NCI-H1436 (cell line): ENCODE data around the gene DNAH7.

Experiments
- DNase-seq: peaks from one replicate; lab custom pipeline; 2025; lab: John Stamatoyannopoulos, UW

Gene DNAH7

DNA sequence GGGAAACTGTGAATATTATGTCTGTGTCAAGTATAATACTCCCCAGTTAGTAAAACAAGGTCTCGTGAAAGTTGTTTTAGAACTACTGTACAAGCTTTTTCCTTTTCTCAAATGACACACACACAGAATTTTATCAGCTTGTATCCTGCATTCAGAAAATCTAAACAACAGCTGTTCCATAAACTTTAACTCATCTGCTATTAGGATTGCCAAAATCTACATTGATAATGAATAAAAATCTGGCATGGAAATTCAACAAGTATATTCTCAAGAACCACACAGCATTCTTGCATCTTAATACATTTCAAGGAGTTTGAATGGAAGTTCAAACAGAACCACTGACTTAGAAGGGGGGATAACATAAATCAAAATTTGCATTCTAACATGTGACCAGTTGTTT lies 260.4 kb downstream of the DNAH7 start:
- DNase-seq, result no peak

DNA sequence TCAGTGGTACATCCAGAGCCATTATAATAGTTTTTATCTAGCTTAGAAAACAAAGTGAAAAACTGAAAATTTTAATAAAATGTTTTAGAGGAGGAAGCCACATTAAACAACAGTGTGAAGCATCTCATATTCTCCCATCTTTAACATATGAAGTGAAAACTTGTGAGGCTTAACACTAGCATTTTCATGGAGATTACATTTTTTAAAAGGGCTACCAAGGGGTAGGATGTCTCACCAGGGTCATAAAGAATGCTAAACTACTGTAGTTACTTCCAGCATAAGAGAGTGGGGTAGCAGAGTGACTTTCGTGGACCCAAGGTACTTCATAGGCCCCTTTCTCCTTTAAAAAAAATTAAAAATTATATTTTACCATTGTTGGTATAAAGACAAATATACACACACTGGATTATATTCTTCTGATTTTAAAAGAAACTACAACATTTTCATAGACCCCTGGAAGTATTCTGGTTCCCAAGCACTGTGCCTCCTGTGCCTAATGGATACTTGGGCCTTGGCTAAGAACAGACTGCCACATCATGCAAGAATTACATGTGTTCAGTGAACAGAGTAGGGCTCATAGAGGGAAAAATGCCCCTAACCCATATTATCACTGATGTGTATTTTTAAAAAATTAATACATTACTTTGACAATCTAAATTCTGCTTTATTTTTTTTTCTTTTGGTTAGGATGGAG lies 263.2 kb downstream of the DNAH7 start:
- no peak for DNase-seq

DNA sequence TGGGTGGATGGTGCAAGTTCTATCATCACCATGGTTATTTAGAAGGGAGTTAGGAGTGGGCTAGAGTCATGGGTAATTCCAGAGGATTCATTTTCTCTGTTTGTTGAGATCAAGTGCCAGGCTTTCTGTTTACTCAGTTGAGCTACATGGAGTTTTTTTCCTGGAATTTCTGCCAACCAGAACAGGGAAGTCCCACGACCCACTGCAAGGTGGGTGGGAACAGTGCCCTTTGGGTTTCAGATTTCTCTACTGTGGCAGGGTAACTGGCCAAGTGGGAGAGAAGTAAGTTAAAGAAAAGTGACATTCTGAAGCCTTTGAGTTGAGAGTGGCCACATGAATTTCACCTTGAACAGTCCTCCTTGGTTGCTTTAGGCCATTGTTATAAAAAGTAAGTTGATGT lies 272.8 kb downstream of the DNAH7 start:
- DNase-seq, result no peak

DNA sequence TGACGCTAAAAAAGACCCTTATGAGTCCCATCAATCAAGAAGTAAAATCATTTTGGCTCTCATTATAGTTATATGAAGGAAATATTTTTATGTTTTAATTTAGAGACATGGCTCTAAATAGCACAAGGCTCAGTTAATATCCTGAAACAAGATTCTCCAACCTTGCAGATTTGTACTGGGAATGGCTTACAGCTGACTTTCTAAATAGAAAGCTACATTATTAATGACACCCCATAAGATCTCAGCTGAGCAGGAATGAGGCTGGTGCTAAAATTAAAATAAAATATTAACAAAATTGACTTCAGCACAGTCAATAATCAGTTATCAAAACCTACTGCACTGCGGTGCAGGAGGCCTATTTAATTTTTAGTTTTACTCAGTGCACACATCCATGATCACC lies 274.8 kb downstream of the DNAH7 start:
- no peak for DNase-seq

DNA sequence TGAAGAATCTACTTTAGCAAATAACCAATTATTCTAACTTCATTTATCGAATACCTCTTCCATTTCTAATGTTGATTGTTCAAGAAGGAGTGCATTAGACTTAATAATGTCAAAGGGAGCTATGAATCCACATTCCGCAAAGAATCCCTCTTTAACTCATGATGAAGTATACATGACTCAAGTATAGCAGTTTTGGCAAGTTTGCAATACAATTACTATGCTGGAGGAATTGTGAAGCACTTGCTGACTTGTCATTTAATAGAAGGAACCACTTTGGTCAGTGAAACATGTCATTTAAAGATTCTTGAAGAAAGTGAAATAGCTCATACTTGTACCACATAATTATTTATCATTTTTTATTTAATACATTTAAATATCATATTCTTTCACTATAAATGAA lies 286.5 kb downstream of the DNAH7 start:
- DNase-seq, result no peak

DNA sequence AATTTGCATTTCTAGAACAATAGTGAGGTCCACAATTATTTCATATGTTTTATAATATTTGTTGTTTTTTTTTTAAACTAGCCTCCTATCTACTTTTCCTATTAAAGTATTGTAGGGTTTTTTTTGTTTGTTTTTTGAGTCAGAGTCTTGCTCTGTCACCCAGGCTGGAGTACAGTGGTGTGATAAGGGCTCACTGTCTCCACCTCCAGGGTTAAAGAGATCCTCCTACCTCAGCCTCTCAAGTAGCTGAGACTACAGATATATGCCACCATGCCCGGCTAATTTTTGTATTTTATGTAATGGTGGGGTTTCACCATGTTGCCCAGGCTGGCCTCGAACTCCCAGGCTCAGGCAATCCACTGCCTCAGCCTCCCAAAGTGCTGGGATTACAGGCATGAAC lies 289.1 kb downstream of the DNAH7 start:
- DNase-seq, result no peak

DNA sequence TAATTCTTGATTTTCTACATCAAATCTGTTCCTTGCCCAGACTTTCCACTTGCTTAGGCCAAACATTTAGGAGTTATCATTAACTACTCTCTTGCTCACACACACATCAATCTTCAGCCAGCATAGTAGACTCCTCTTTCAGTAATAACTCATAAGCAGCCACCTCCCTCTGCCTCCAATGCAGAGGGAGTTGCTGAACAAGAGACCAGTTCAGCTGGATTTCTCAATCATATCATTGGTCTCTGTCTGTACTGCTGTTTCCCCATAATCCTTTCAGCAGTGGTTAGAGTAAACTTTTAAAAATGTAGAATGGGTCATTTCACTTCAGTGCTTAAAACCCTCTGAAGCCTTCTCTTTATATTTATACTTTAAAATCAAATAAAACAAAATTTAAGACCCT lies 298.7 kb downstream of the DNAH7 start:
- no peak for DNase-seq

DNA sequence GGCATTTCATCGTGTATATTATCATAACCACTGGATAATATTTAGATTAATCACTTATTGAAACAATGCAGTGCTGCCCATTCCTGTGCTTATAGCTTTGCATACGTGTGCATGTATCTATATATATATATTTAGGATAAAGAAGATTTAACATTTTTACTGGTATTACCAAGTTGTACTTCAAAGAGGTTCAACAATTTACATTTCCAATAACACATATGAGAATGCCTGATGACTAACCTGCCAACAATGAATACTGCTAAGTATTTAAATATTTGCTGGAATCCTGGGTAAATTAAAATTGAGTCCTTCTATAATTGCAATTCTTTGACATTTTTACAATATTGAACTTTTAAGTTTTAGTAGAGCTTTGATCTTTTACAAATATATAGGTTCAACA lies 300.2 kb downstream of the DNAH7 start:
- DNase-seq, result no peak

DNA sequence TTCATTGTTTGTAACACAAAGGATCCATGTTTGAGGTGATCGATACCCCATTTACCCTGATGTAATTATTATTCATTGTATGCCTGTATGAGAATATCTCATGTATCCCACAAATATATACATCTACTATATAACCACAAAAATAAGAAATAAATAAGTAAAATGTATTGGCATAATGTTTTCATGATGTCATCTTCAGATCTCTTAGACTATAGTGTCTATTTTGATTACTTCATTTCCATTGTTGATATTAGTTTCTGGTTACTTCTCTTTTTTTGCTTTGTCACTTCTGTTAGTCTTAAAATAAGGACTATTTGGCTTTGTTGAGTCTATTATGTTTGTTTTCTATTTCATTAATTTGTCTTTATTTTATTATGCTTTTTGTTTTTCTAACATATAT lies 301.9 kb downstream of the DNAH7 start:
- no peak for DNase-seq

DNA sequence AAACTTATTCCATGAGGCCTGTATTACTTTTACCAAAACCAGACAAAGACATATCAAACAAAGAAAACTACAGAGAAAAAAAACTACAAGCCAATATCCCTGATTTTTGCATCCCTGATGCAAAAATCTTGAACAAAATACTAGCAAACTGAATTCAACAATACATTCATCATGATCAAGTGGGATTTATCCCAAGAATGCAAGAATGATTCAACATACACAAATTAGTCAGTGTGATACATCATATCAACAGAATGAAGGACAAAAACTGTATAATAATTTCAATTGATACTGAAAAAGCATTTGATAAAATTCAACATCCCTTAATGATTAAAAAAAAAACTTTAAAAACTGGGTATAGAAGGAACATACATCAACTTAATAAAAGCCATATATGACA lies 304.8 kb downstream of the DNAH7 start:
- no peak for DNase-seq

DNA sequence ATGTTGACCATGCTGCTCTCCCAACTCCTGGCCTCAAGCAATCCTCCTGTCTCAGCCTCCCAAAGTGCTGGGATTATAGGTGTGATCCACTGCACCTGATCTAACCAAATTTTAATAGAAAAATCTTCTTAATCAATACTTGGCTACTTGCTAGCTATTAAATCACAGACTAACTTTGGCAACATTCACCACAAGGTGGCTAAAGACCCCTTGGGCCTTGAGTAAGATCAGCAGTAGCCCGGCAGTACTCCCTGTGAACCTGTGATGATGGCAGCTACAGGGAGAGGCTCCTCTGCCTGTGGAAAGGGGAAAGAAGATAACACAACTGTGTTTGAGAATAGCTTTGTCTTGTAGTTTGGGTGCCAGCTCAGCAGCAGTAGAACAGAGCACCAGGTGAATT lies 308.8 kb downstream of the DNAH7 start:
- DNase-seq, result no peak

DNA sequence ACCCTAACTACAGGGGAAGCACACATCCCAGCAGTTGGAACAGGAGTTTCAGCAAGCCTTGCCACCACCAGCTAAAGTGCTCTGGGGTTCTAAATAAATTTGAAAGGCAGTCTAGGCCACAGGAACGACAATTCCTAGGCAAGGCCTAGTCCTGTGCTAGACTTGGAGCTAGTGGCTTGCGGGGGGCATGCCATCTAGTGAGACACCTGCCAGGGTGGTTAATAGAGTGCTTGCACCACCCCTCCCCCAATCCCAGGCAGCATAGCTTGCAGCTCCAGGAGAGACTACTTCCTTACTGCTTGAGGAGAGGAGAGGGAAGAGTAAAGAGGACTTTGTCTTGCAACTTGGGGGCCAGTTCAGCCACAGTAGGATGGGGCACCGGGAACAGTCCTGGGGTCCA lies 309.8 kb downstream of the DNAH7 start:
- DNase-seq, result no peak

DNA sequence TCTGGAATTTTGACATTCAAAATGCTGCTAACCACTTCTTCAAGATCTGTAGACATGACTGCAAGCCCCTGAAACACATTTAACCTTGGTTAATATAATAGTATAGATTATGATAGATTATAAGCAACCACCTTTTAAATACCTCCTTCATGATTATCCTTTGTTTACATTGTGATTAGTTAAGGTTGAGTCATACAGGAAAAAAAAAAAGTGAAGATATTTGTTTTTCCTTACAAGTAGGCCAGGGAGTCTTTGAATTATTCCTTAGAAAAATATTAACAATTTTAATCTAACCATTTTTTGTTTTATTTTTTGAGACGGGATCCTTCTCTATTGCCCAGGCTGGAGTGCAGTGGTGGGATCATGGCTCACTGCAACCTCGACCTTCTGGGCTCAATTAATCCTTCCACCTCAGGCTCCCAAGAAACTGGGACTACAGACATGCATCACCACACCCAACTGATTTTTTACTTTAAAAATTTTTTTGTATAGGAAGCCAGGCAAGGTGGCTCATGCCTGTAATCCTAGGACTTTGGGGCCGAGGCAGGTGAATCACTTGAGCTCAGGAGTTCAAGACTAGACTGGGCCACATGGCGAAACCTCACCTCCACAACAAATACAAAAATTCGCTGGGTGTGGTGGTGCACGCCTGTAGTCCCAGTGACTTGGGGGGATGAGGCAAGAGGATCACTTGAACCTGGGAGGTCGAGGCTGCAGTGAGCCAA lies 312.3 kb downstream of the DNAH7 start:
- no peak for DNase-seq

DNA sequence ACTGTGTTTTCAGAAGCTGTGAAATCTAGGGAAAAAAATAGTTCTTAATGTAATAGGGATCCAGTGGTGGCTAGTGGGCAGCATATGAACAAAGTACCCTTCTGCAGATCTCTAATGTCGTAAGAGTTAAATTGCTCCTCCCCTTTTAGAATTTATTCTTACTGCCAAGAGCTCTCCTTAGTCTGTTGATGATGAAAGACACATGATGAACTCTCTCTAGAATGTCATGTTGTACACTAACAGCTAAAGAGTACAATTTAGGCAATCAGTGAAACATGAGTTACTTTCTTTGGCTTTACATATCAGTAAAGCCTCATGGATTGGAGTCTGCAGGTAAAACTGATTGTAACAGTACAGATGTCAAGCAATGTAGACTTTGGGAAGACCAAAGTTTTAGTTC lies 327.4 kb downstream of the DNAH7 start:
- DNase-seq, result no peak

DNA sequence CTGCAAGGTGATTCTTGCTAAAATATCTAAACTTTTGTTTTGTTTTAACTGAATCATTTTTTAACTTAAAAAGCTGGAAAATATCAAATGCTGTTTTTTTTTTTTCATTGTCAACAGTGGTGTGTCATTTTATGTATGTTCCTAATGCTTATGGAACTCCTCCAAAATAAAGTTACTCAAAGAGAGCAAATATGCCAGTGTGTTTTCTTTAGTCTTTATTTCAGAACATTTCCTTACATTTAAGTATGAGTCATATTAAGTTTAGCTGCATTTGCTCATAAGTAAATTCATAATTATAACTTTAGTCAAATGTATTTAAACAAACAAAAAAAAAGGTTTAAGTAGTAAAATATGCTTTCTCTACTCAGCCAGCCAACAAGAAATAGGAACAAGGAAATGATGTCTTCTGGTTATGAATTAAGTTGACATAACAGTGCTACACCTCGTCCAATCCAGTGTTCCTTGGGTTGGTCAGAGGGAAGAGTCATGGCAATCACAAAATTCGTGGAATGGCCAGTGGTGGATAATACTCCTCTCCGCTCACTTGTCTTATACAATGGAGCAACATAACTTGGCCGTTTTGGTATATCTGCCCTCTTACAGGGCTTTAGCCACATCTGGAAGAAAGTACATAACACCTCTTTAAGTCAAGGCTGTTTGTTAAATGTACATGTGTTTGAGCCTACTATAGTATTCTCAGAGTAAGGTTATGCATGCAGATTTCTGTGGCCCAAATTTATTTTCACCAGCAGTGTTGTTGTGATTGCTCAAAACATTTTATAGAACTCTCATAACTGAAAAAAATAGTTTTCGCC lies 330.9 kb downstream of the DNAH7 start:
- no peak for DNase-seq

DNA sequence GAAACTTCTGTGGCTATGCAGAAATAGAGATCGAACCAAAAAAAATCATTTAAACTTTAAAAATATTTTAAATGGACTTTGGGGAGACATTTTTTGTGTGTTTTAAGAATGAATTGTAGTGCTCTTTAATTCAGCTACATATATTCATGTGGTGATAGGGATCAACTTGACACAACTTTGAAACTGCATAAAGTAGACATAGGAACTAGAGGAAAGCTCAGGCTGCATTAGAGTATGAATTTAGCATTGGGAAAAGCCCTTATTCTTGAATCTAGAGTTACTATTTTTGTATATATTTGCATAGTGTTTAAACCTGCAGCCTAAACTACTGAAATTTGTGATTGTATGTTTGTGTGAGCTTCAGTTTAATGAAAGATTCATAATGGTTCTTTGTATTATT lies 333.3 kb downstream of the DNAH7 start:
- no peak for DNase-seq

DNA sequence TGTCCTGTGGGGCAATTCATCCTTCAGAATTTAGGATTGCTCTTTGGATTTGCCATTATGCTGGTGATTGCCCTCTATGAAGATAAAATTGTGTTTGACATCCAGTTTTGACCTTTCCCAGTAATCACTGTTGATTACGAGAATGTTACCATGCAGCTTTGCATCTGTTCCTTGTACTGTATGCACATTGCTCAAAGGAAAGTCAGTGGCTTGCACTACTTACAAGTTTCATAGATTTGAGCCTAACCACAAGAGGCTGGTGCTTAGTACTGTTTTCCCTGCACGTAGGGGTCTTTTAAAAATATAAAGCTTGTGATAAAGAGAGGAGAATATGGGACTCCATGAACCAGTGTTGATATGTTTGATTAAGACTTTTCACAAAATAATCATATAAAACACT lies 333.7 kb downstream of the DNAH7 start:
- DNase-seq, result no peak

DNA sequence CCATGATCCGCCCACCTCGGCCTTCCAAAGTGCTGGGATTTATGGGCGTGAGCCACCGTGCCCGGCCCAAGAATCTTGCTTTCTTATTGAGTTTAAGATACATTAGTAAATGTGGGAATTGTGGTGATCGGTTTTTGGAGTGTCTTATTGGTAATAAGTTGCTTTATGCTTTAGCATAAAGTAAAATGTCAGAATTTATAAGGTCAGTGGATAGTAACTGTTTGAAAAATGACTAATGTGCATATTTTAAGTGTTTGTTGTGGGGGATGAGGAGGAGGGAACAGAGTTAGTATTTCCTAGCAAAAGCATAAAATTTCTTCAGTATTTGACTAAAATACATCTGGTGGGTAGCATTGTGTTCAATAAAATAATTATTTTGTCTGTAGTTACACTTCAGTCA lies 334.2 kb downstream of the DNAH7 start:
- DNase-seq, result no peak

DNA sequence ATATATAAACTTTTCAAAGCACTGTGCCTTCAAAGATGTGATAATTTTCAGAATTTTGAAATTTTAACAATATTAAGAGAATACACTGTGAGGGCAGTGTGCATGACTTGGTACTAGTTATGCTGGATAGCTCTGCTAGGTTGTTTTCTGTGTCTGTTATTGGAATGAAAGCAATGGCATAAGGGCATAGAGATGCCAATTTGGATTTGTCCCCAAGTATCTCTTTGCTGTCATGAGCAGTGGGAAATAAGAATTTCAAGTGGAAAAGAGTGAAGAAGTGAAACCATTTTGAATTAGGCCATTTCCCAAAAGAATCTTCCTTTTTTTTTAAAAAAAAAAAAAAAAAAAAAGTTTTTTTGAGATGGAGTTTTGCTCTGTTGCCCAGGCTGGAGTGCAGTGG lies 334.8 kb downstream of the DNAH7 start:
- DNase-seq, result no peak

DNA sequence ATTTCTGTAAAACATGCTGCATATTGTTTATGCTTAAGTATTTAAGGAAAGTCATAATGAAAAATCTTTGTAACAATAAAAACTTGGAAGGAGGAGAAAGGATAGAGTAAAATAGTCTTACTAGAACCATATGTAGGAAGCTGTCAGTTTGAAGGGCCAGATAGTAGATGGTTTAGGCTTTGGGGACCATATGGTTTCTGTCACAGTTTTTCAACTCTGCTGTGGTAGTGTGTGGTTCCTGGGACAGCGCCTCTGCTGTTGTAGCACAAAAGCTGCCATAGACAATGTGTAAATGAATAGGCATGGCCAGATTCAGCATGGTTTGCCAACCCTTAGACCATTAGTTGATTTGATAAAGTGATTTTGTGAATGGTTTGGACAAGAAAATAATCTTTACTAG lies 336.1 kb downstream of the DNAH7 start:
- no peak for DNase-seq

DNA sequence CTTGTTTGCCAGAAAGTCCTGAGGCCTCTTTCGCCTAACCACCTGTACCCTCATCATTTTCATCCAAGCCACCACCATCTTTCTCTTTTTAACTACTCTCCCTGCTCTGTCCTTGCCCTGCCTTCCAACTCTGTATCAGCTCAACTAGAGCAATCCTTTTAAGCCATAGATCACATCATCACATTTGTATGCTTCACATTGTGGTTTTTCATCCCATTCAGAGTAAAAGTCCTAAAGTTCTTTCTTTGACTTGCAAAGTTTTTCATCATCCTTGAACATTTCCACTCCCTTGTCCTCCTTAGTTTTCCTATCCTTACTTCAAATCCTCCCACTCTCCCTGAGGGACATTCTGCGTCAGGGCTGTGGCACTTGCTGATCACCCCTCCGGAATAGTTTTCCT lies 337.7 kb downstream of the DNAH7 start:
- no peak for DNase-seq

DNA sequence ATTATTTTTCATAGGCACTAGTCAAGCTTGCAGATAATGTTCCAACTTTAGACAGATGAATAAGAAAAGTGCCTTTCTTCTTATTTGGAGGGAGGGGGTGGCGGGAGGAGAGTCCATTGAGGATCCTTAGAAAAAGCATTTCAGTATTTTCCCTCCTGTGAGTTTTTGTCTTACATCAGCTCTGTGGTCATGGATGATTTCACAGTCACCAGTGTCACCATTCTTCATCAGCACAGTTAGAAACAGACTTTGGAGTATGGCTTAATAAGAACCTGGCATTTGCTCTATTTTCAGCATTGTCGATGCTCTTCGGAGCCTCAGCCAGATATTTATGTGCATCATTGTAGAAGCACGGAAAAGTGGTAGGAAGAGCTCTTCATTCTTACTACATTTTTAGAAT lies 341.5 kb downstream of the DNAH7 start:
- no peak for DNase-seq

DNA sequence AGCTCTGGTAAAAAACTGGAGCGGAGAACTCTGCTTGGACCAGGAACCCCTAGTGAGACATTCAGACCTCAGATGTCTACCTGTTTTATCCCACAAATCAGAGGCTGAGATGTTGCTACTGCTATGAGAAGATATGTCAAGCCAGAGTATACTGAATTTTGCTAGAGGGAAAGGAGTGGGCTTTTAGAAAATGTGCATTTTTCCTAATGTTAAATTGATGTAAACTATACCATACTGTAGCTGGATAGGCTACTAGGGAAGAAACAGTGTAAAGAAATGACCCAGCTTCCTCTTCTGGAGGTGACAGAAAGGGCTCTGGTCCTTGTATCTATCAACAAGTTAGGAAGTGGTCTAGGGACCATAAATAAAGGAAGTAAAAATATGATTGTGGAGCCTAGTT lies 346.6 kb downstream of the DNAH7 start:
- DNase-seq, result no peak
